ENCODE data around the gene USP3.

The USP3 gene

DNA sequence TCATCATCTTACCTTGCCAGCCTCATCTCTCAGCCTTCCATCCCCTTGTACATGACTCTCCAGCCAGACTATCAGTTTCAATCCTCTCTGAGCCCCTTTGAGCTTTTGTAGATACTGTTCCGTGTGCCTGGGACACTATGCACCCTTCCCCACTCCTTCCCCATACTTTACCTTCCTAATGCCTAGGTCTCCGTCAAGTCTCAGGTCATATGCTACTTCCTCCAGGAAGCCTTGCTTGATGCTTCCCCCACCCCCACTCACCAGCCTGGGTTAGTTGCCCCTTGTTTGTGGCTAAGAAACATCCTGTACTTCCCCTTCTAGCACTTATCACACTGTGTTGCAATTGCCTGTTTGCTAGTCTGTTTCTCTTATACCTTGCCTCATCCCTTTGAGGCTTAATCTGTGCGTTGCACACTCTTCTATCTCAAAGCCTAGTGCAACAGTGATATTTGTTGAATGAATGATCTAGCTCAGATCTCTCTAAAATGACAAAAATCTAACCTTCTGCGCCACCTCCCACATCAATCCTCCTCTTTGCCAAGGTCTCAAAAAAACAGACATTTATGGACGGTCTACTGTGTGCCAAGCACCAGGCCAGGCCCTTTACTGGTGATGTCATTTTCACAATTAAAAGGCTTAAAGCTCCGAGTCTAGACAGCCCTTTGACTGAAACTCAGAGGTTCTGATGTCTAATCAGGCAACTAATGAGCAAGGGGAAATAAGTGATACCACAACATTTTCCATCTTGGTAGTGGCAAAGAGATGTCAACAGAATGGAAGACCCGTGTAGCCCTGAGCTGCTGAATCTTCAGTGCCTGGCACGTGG is 6.5 kb upstream of the USP3 start:
- DNase-seq (ENCODE audit: low spot score): peak; percentile 52

- no peak for DNase-seq (ENCODE audit: low spot score)
These were observed 5.2 kb upstream of the USP3 start for GRCh38 chr15:63499175-63499549.

DNA sequence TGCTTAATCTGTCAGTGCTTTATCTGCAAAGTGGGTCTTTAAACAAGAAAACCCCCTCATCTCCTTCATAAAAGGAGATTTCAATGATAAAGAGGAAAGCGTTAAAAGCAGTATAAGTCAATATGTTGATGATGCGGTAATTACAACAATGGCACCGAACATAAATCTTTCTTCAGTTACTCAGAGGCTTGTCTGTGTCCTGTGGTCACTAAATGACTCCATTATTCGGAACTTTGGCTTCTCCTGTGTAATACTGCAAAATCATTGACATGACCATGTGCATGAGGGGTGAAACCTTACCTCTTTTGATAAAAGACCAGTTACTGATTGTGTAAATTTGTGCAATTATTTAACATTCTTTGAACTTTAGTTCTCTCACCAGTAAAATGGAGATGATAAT is 4.8 kb upstream of the USP3 start:
- no peak for DNase-seq (ENCODE audit: low spot score)

- DNase-seq (ENCODE audit: low spot score): no peak
These were observed 3.8 kb upstream of the USP3 start for GRCh38 chr15:63500265-63501250.

- DNase-seq (ENCODE audit: low spot score): no peak
These were observed 2.9 kb upstream of the USP3 start for GRCh38 chr15:63501256-63502089.

DNA sequence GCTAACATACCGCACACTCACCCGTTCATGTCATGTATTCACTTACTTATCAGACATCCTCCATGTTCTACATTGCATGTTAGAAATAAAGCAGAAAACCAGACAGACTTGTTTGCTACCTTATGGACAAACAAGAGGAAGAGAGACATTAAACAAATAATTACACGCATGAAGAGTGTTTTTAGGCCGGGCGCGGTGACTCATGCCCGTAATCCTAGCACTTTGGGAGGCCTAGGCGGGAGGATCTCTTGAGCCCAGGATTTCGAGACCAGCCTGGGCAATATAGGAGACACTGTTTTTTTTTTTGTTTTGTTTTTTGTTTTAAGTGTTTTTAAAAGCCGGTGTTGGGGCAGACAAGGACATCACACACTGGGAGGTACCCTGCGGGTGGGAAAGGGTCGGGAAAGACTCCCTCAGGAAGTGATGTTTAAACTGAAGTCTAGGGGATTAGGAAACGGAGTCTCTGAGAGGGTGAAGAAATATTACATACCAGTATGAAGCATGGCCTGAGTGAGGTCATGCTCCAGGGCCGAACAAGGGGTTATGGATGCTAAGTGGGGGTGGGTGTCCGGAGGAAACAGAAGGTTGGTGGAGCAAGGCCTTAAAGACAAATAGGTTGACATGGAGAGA is 2.1 kb upstream of the USP3 start:
- no peak for DNase-seq (ENCODE audit: low spot score)

DNA sequence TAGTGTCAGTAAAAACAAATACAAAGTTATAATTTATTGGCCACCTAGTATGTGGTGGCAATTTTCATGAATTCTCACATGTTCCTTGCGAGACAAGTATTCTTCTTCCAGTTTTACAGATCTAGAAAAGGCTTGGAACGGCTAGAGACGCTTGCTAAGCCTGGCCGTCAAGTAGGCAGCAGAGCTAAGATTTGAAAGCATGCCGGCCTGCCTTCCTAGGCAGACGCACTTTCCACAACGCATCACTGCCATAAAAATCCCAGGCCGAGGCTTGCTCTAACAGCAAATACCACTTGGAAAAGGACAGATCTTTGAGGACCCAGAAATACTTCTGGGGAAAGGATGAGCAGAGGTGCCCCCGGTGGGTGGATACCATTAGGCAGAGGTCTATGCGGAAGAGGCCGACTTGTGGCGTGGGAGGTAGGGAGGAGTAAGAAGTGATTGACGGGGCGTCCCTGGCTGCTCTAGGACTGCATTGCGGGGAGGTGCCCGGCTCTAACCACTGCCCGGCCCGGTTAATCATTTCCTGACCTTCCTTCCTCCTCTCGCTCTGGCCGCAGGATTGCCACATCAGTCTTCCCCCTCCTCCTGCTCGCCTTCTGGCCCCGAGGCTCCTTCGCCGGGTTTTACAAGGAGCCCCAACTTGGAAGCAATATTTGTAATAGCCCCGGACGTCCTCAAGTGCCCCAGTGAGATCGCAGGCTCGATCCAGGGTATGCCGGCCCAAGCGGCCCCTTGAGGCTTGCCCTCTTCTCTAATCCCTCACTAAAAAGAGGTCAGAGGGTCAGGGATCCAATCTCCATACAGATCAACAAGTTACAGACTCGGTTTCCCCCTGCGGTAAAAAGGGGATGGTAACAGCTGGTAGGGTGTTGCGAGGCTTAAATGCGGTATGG is 1.3 kb upstream of the USP3 start:
- DNase-seq (ENCODE audit: low spot score): peak; percentile 75

DNA sequence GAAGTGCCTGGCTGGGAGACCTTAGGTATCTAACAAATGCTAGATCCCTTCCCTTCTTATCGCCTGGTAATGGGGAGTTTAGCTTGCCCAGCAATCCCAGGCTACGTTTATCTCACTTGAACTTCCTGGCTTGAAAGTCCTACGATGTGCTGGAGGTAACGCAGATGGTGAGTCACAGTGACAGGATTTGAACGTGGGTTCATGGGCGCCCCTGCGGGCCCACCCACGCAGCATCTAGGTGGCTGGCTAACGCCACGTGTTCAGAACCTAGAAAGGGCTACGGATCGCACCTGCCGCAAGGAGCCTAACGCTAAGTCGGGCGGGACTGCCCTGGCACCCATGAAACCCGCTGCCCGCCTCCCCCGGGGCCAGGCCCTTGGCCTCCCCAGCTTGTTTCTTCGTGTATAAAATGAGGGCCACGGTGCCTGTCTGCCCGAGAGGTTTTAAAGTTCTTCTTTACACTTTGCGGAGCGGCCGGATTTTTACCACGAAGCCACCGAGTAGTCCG is 600 bp upstream of the USP3 start:
- peak; percentile 51 for DNase-seq (ENCODE audit: low spot score)

- peak; percentile 37 for DNase-seq (ENCODE audit: low spot score)
These were observed 817 bp downstream of the USP3 start for GRCh38 chr15:63504979-63505841.

DNA sequence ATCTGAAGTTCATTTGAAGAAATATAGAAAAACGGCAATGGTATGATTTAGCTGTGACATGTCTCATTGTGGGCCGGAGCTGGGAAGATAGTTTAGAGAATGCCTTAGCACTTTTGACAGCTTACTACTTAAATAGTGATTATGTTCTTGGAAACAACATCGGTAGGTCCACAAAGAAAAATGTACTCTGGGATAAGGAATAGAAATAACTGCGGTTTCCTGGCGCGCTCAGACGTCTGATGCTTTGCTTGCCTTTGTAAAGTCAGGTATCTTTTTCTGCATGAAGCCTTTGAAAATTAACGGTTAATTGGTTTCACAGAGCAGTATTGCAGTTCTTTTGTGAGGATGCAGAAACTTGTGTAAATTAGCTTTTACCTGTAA is 1.4 kb downstream of the USP3 start:
- DNase-seq (ENCODE audit: low spot score): no peak

GRCh38 chr15:63506537-63507035 is 2.2 kb downstream of the USP3 start:
- DNase-seq (ENCODE audit: low spot score): no peak

GRCh38 chr15:63507878-63508818 is 3.8 kb downstream of the USP3 start:
- DNase-seq (ENCODE audit: low spot score): no peak

- no peak for DNase-seq (ENCODE audit: low spot score)
These were observed 4.9 kb downstream of the USP3 start for GRCh38 chr15:63509056-63509954.

DNA sequence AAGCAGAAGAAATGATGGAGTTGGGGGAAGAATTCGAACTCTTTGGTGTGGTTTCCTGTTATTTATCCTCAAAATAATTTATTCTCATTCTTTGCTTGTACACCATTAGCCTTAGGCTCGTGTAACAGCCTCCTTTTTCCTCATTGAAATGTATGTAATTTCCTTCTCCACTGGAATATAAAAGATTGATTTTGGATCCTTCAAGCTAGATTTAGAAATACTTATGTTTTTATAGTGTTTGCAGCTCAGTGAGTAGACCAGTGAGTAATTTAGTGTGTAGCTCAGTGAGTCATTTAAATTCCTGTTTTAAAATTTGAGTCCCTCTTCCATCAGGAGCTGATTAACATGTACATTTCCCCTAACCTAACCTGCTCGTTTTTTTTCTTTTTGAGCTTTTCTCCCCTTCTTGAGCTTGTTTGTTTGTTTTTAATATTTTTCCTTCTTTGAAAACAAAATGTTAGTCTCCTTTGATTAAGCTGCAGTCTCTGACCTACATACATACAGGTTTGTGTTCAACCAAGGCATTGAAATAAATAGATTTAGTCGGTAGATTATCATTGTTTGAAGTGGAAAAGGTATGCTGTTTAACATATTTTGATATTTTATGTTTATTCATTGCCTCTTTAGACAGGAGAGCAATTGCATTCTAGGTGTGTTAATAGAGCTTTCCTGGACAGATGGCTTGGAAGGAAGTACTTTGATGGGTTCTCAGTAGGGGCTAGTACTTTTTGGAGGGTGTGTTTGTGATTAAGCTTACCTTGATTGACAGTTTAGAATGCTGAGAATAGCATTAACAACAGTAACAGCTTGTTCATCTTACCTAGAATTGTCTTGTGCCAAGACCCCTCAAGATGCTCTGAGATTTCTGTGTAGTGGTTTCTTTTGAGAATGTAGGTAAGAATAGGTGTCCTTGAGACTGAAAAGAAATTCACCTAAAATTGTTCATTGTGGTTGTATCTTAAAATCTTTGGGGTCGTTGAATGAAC is 5.9 kb downstream of the USP3 start:
- no peak for DNase-seq (ENCODE audit: low spot score)

DNA sequence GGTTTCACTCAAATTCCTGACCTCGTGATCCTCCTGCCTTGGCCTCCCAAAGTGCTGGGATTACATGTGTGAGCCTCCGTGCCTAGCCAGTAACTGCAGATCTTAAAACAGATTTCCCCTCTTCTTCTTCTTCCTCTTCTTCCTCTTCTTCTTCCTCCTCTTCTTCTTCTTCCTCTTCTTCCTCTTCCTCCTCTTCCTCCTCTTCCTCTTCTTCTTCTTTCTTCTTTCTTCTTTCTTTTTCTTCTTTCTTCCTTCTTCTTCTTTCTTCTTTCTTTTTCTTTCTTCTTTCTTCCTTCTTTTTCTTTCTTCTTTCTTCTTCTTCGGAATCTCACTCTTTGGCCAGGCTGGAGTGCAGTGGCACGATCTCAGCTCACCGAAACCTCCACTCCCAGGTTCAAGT is 7.8 kb downstream of the USP3 start:
- no peak for DNase-seq (ENCODE audit: low spot score)

DNA sequence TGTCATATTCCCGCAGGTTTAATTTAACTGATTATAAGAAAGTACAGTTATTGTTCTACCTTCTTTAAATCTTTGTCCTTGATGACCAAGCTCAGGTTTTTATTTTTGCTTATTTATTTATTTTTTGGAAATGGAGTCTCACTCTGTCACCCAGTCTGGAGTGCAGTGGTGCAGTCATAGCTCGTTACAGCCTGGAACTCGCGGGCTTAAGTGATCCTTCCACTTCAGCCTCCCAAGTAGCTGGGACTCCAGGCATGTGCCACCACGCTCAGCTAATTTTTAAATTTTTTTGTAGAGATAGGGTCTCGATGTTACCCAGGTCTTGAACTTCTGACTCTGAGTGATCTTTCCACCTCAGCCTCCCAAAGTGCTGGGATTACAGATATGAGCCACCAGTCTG is 8.9 kb downstream of the USP3 start:
- DNase-seq (ENCODE audit: low spot score): no peak
